ENCODE results near the gene CAPN10.

Gene CAPN10

GRCh38 chr2:240644171-240644651 is 57.7 kb downstream of the CAPN10 start:
- peak overlapping the region; percentile 83 to 88 for H3K27ac Mint-ChIP-seq
- H3K4me3 Mint-ChIP-seq, result no peak overlapping the region

GRCh38 chr2:240644859-240645301 is 58.3 kb downstream of the CAPN10 start:
- Mint-ChIP-seq H3K4me1 (ENCODE audit: low read depth in 2 of 2) (peaks cover 12 to 13% of the 10 kb centered on the region in 2 donors), H3K9me3 (peaks cover 0 to 1% of the 10 kb centered on the region in 2 donors), H3K27me3 (peaks cover 24 to 28% of the 10 kb centered on the region in 2 donors), H3K4me3 (no peak overlapping the region), H3K36me3 (ENCODE audit: insufficient read depth) (peaks cover 11% of the 10 kb centered on the region), H3K27ac (peak overlapping the region; percentile 83 to 88)
- ATAC-seq (replicated peaks) (peak; percentile 41), DNase-seq (no peak)

More at GRCh38 chr2:240644171-240644651, 57.7 kb downstream of the CAPN10 start:
- Mint-ChIP-seq H3K27me3 (peaks cover 19 to 22% of the 10 kb centered on the region in 2 donors), H3K4me1 (ENCODE audit: low read depth in 2 of 2) (peaks cover 13 to 14% of the 10 kb centered on the region in 2 donors), H3K9me3 (peaks cover 0 to 1% of the 10 kb centered on the region in 2 donors), H3K36me3 (ENCODE audit: insufficient read depth) (peaks cover 14% of the 10 kb centered on the region)
- ATAC-seq (replicated peaks) (no peak), DNase-seq (no peak)

- ATAC-seq (replicated peaks), result no peak
- peak overlapping the region; percentile 83 to 88 for H3K27ac Mint-ChIP-seq
- peak overlapping the region in 1 of 2 donors; percentile 64 for H3K4me3 Mint-ChIP-seq
- H3K36me3 Mint-ChIP-seq (ENCODE audit: insufficient read depth), result peaks cover 11% of the 10 kb centered on the region
- H3K9me3 Mint-ChIP-seq, result peaks cover 0 to 1% of the 10 kb centered on the region in 2 donors
- H3K27me3 Mint-ChIP-seq, result peaks cover 24 to 29% of the 10 kb centered on the region in 2 donors
- DNase-seq, result no peak
- H3K4me1 Mint-ChIP-seq (ENCODE audit: low read depth in 2 of 2), result peaks cover 12 to 13% of the 10 kb centered on the region in 2 donors
These were observed 58.8 kb downstream of the CAPN10 start for GRCh38 chr2:240645346-240645745.

- Mint-ChIP-seq H3K36me3 (ENCODE audit: insufficient read depth) (peaks cover 11% of the 10 kb centered on the region), H3K4me1 (ENCODE audit: low read depth in 2 of 2) (peaks cover 12 to 13% of the 10 kb centered on the region in 2 donors), H3K9me3 (peaks cover 0 to 1% of the 10 kb centered on the region in 2 donors), H3K27me3 (peaks cover 24 to 29% of the 10 kb centered on the region in 2 donors), H3K4me3 (peak overlapping the region; percentile 64 to 65), H3K27ac (peak overlapping the region; percentile 88 to 91)
- ATAC-seq (replicated peaks) (no peak), DNase-seq (no peak)
These were observed 59.3 kb downstream of the CAPN10 start for GRCh38 chr2:240645801-240646175.

GRCh38 chr2:240646176-240646899 is 59.8 kb downstream of the CAPN10 start:
- peaks cover 24 to 29% of the 10 kb centered on the region in 2 donors for H3K27me3 Mint-ChIP-seq
- peaks cover 0 to 1% of the 10 kb centered on the region in 2 donors for H3K9me3 Mint-ChIP-seq
- H3K27ac Mint-ChIP-seq, result peak overlapping the region; percentile 88 to 91
- peak overlapping the region; percentile 64 to 65 for H3K4me3 Mint-ChIP-seq
- ATAC-seq (replicated peaks) (peak; percentile 86), DNase-seq (peak; percentile 63 to 69 (median 65))
- peaks cover 12 to 13% of the 10 kb centered on the region in 2 donors for H3K4me1 Mint-ChIP-seq (ENCODE audit: low read depth in 2 of 2)
- peaks cover 11% of the 10 kb centered on the region for H3K36me3 Mint-ChIP-seq (ENCODE audit: insufficient read depth)

- peaks cover 12 to 13% of the 10 kb centered on the region in 2 donors for H3K4me1 Mint-ChIP-seq (ENCODE audit: low read depth in 2 of 2)
- peaks cover 11% of the 10 kb centered on the region for H3K36me3 Mint-ChIP-seq (ENCODE audit: insufficient read depth)
- no peak overlapping the region for H3K4me3 Mint-ChIP-seq
- ATAC-seq (replicated peaks) (no peak), DNase-seq (no peak)
- H3K27me3 Mint-ChIP-seq, result peaks cover 24 to 29% of the 10 kb centered on the region in 2 donors
- H3K27ac Mint-ChIP-seq, result peak overlapping the region; percentile 64 to 88
- H3K9me3 Mint-ChIP-seq, result peaks cover 0 to 1% of the 10 kb centered on the region in 2 donors
These were observed 60.5 kb downstream of the CAPN10 start for GRCh38 chr2:240646900-240647502.

GRCh38 chr2:240647503-240648154 is 61.1 kb downstream of the CAPN10 start:
- DNase-seq (no peak), ATAC-seq (replicated peaks) (no peak)
- Mint-ChIP-seq H3K4me3 (peak overlapping the region in 1 of 2 donors; percentile 5), H3K27ac (peak overlapping the region; percentile 38 to 64), H3K9me3 (peaks cover 0 to 1% of the 10 kb centered on the region in 2 donors), H3K36me3 (ENCODE audit: insufficient read depth) (peaks cover 11% of the 10 kb centered on the region), H3K27me3 (peaks cover 27 to 34% of the 10 kb centered on the region in 2 donors), H3K4me1 (ENCODE audit: low read depth in 2 of 2) (peaks cover 12 to 13% of the 10 kb centered on the region in 2 donors)

- Mint-ChIP-seq H3K4me3 (no peak overlapping the region), H3K27me3 (peaks cover 28 to 36% of the 10 kb centered on the region in 2 donors), H3K36me3 (ENCODE audit: insufficient read depth) (peaks cover 11% of the 10 kb centered on the region), H3K4me1 (ENCODE audit: low read depth in 2 of 2) (peaks cover 12 to 13% of the 10 kb centered on the region in 2 donors), H3K9me3 (peaks cover 0 to 1% of the 10 kb centered on the region in 2 donors), H3K27ac (peak overlapping the region; percentile 46 to 60)
- DNase-seq (no peak), ATAC-seq (replicated peaks) (no peak)
These were observed 61.7 kb downstream of the CAPN10 start for GRCh38 chr2:240648155-240648649.

All from effector memory CD8-positive, alpha-beta T cell (primary cell).